Astrocyte (in vitro differentiated cells and primary cell): Measurements from ENCODE around the gene C14orf119.

Source experiments
- CTCF ChIP-seq: IDR thresholded peaks from 2 replicates; pipeline ENCODE4 v1.5.1; 2011; ENCODE audit warnings: low read depth, mild to moderate bottlenecking, inconsistent platforms, low read length, moderate library complexity; ENCODE audit not compliant: insufficient read depth
- EZH2 ChIP-seq: IDR thresholded peaks from 2 replicates; pipeline ENCODE4 v1.6.1; 2012; ENCODE audit warnings: mild to moderate bottlenecking, low read length, inconsistent platforms; ENCODE audit not compliant: insufficient read depth

DNA sequence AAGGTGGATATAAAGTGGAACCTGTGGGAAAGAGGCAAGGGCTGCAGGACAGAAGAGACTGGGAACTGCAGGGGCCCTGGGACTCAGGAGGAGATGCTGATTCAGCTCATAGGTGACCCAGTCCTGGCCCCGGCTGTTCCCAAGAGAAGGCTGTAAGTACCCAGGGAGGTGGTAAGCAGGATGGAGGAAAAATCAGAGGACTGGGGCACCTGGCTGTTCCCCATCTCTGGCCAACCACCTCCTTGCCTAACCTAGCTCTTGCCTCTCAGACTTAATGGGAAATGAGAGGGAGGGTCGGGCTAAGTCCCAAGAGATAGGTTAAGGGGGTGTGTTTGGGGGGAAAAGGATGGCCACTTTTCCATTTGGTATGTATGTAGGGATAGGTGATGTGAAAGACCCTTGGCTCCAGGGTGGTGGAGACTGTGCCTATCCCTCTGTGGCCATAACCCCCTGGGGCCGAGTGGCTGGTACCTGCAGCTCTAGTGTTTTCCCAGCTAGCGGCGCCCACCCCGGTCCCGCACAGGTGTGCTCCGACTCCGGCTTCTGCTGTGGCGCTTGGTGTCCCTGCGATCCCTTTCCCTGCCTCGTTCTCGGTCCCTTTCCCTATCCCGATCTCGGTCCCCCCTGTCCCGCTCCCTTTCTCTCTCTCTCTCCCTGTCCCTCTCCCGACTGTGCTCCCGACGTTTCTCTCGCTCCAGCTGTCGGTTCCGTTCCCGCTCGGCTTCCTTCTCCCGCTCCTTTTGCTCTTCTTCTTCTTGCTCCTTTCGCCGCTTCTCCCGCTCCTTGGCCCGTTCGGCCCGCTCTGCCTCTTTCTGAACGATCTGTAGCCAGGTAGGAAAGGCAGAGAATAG lies 36.4 kb upstream of the C14orf119 start:
- no peak for TF ChIP-seq CTCF
- no peak for TF ChIP-seq EZH2
